Stimulated activated CD4-positive, alpha-beta T cell treated with anti-CD3 and anti-CD28 coated beads, Interleukin-15, amount 100 ng/mL, for 48 hours (primary cell): Measurements from ENCODE around the gene C1orf74.

Experiments
- DNase-seq, 2 donors: peaks; one replicate each; pipeline ENCODE4 v3.0.0-alpha.2; 2020; ENCODE audit warnings: low read depth in 2 of 2

The C1orf74 gene

GRCh38 chr1:209746451-209747165 is 37.8 kb downstream of the C1orf74 start:
- DNase-seq, result no peak

- no peak for DNase-seq
Observed at GRCh38 chr1:209743145-209743482, 41.2 kb downstream of the C1orf74 start.

GRCh38 chr1:209742409-209743144 is 41.8 kb downstream of the C1orf74 start:
- no peak for DNase-seq

- DNase-seq, result no peak
Observed at GRCh38 chr1:209741889-209742288, 42.5 kb downstream of the C1orf74 start.

GRCh38 chr1:209741193-209741592 is 43.2 kb downstream of the C1orf74 start:
- no peak for DNase-seq

GRCh38 chr1:209738270-209738669 is 46.1 kb downstream of the C1orf74 start:
- DNase-seq, result no peak

GRCh38 chr1:209737118-209737505 is 47.2 kb downstream of the C1orf74 start:
- DNase-seq, result no peak

GRCh38 chr1:209736490-209737117 is 47.8 kb downstream of the C1orf74 start:
- no peak for DNase-seq

- no peak for DNase-seq
Observed at GRCh38 chr1:209733409-209734192, 50.8 kb downstream of the C1orf74 start.

- no peak for DNase-seq
Observed at GRCh38 chr1:209732725-209733124, 51.6 kb downstream of the C1orf74 start.

GRCh38 chr1:209729436-209729835 is 54.9 kb downstream of the C1orf74 start:
- DNase-seq, result no peak
